Sigmoid colon (tissue), 4 donors: ENCODE data around the gene NEURL1B.

ENCODE experiments used
- CTCF ChIP-seq, 4 experiments: fragments of 450-650 bp in 3 of 4; fragments of 200-600 bp in 1 of 4; IDR thresholded peaks; one replicate each; pipeline ENCODE4 v1.5.1; 2016 to 2019; ENCODE audit warnings: antibody characterized with exemption in 4 of 4, mild to moderate bottlenecking in 3 of 4, moderate library complexity in 2 of 4
- EP300 ChIP-seq, 4 donors: sonication (generic); formaldehyde crosslinking; IDR thresholded peaks; one replicate each; pipeline ENCODE4 v1.6.1; 2017; ENCODE audit warnings: antibody characterized with exemption in 4 of 4
- POLR2A ChIP-seq, 2 donors: fragments of 450-650 bp; IDR thresholded peaks; one replicate each; pipeline ENCODE4 v1.6.1; 2016; ENCODE audit warnings: antibody characterized with exemption in 2 of 2, mild to moderate bottlenecking in 2 of 2, moderate library complexity in 2 of 2
- POLR2AphosphoS5 ChIP-seq, 4 donors: sonication (generic); formaldehyde crosslinking; IDR thresholded peaks; one replicate each; pipeline ENCODE4 v1.6.1; 2017; ENCODE audit warnings: antibody characterized with exemption in 4 of 4

GRCh38 chr5:172660974-172661373 is 19.9 kb downstream of the NEURL1B start:
- TF ChIP-seq POLR2A (IDR thresholded peaks at IDR 0.05) (no peak), CTCF (IDR thresholded peaks at IDR 0.05) (no peak), POLR2AphosphoS5 (IDR thresholded peaks at IDR 0.05) (no peak), EP300 (IDR thresholded peaks at IDR 0.05) (no peak)
